ENCODE data around the gene VENTX.

The VENTX gene

DNA sequence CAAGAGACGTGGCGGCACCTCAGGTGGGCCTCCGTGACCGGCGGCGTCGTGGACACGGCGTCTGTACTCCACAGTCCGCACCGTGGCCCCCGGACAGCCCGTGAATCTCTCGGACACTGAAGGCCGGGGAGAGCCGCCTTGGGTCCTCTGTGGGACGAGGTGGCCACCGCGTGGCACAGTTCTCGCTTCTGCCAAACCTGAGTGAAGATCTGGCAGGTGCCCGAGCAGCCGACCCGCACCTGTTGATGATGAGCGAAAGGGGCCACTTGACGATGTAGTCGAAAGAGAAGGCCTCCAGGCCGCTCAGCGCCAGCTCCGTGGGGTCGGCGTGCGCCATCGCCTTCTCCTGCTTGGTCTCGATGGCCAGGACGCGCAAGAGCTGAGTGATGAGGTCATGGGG, 47.6 kb downstream of the VENTX start:
- no peak for DNase-seq (ENCODE audit: low read depth, low spot score)

DNA sequence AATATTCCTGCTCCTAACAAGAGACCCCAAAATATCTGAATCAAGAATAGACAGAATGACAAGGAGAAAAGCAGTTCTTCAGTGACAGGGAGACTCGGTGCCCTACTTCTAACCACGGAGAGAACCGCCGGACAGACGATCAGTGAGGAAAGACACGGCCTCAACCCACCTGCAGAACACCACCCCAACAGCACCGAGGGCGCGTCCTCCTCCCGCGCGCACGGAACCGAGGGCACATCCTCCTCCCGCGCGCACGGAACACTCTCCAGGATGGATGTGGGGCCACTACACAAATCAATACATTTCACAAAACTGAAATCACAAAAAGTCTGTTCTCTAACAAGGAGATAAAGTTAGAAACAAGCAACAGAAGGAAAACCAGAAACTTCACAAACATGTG, 48.7 kb downstream of the VENTX start:
- no peak for DNase-seq (ENCODE audit: low read depth, low spot score)

DNA sequence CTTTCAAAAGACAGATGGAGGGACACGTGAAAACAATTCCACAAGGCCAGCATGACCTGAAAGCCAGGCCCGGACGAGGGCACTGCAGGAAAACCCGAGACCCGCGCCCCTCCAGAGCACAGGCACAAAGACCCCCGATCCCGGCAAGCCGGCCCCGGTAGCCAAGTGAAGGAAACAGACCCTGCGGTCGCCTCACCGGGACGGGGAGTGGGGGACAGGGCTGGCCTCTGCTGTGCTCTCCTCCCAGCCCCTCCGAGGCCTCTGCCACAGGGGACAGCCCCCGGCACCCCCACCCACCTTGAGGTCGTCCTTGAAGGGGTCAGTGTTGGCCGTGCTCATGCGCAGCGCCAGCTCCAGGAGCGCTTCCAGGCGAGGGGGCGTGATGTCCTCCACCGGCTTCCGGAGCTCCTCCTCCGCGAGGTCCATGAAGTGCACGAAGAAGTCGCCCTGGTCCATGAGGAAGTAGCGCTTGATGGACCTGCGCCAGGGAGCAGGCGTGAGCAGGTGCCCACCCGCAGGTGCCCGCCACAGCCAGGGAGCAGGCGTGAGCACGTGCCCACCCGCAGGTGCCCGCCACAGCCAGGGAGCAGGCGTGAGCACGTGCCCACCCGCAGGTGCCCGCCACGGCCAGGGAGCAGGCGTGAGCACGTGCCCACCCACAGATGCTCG, 50.3 kb downstream of the VENTX start:
- no peak for DNase-seq (ENCODE audit: low read depth, low spot score)

DNA sequence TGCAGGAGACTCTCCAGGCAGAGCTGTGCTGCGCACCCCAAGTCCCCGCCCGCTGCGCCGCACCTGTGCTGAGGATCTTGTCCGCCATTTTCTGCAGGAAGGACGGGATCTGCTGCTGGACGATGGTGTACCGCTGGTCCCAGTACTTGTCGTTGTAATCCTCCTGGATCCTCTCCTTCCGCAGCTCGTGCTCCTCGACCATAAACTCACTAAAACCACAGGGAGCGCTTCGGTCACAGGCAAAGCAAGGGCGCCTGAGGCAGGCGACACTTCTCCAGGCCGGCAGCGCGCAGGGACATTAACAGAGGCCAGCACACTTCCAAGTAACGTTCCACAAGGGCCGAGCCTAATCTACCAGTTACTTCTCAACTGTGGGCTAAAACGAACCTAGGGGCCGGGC, 52.1 kb downstream of the VENTX start:
- DNase-seq (ENCODE audit: low read depth, low spot score): no peak

All from activated naive CD8-positive, alpha-beta T cell treated with anti-CD3 and anti-CD28 coated beads, Interleukin-2, amount 50 U/mL, for 16 hours (primary cell).